Mesothelial cell of epicardium (in vitro differentiated cells): Measurements from ENCODE around the gene AMBP. TPM values are rescaled to one million over a fixed set of nuclear protein-coding genes. Genes with fewer than 3 reads are reported as not detected.

ENCODE experiments used
- DNase-seq, 2 experiments: peaks; one replicate each; pipeline ENCODE4 v3.0.0; 2021; ENCODE audit warnings: low spot score in 2 of 2; ENCODE audit not compliant: unreplicated experiment in 2 of 2
- H3K27ac Mint-ChIP-seq: 2 replicates; pipeline ENCODE4 v1.8.0; 2021; ENCODE audit warnings: mixed read lengths
- H3K27me3 Mint-ChIP-seq: 2 replicates; pipeline ENCODE4 v1.8.0; 2021; ENCODE audit warnings: low read depth, mixed read lengths
- H3K36me3 Mint-ChIP-seq: 2 replicates; pipeline ENCODE4 v1.8.0; 2021; ENCODE audit warnings: mixed read lengths
- H3K4me1 Mint-ChIP-seq: 2 replicates; pipeline ENCODE4 v1.8.0; 2021; ENCODE audit warnings: mixed read lengths
- H3K4me3 Mint-ChIP-seq: 2 replicates; pipeline ENCODE4 v1.8.0; 2021; ENCODE audit warnings: mild to moderate bottlenecking, moderate library complexity, mixed read lengths
- H3K9me3 Mint-ChIP-seq: 2 replicates; pipeline ENCODE4 v1.8.0; 2021; ENCODE audit warnings: mixed read lengths
- CTCF ChIP-seq: fragments of 200-600 bp; sonication (generic); IDR thresholded peaks from one replicate; pipeline ENCODE4 v1.5.0; 2021; ENCODE audit warnings: antibody characterized with exemption; ENCODE audit not compliant: unreplicated experiment
- total RNA-seq: library from RNA; stranded (reverse); gene quantifications from 3 replicates; pipeline ENCODE4 v1.2.1, GENCODE V29; 2021

Gene AMBP
- total RNA-seq, 1 donor from 2014 or later, result 0.22 TPM

DNA sequence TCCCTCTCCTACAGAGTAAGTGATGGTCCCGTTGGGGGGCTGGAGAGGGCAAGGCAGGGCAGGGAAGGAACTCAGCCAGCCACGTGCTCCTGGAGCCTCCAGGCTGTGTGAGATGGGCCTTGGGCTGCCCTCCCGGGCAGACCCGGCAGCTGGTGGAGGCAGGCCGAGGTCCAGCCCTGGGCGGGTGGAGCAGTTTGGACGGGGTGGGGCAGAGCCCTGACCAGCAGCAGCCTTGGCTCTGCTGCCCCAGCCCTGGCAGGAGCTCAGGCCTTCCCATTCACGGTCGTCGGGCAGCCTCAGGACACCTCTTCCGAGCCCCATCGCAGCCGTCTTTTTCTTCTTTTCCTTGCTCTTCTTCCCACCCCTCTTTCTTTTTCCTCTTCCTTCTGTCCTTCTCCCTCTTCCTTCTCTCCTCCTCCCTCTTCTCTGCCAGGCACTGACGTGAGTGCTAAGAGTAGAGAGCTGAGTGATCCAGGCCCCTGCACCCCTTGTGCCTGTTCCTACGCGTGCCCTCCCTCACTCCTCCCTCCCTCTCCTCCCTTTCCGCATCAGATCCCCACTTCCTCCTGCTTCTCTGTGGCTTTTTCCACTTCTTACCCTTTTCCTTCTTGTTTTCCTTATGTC is 42.8 kb downstream of the AMBP start:
- DNase-seq, result no peak
- H3K36me3 Mint-ChIP-seq, result peaks cover 46% of the 10 kb centered on the region
- no peaks in the 10 kb centered on the region for H3K9me3 Mint-ChIP-seq
- H3K27me3 Mint-ChIP-seq, result no peaks in the 10 kb centered on the region
- H3K4me3 Mint-ChIP-seq, result no peak overlapping the region
- H3K27ac Mint-ChIP-seq, result no peak overlapping the region
- no peak for TF ChIP-seq CTCF
- no peaks in the 10 kb centered on the region for H3K4me1 Mint-ChIP-seq

- H3K36me3 Mint-ChIP-seq, result peaks cover 47% of the 10 kb centered on the region
- no peaks in the 10 kb centered on the region for H3K9me3 Mint-ChIP-seq
- no peak overlapping the region for H3K27ac Mint-ChIP-seq
- DNase-seq, result no peak
- no peak overlapping the region for H3K4me3 Mint-ChIP-seq
- no peaks in the 10 kb centered on the region for H3K27me3 Mint-ChIP-seq
- TF ChIP-seq CTCF, result no peak
- no peaks in the 10 kb centered on the region for H3K4me1 Mint-ChIP-seq
Measured at GRCh38 chr9:114034661-114035062, 43.4 kb downstream of the AMBP start.

DNA sequence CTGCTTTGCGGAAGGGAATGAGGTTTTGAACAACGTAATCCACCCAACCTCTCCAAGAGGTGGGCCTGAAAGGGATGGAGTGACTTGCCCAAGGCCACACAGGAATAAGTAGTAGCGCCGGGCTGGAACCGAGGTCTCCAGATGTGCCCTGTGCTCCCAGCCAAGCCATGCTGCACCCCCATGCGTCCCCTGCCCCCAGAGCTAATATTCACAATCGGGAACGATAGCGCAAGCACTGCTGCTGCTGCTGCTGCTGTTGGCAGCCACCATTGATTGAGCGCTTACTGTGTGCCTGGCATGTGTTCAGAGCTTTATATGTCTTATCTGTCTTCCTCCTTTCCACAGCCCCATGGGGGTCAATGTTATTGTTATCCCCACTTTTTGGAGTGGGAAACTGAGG is 43.9 kb downstream of the AMBP start:
- peaks cover 49% of the 10 kb centered on the region for H3K36me3 Mint-ChIP-seq
- no peak for DNase-seq
- no peak overlapping the region for H3K27ac Mint-ChIP-seq
- no peaks in the 10 kb centered on the region for H3K9me3 Mint-ChIP-seq
- H3K27me3 Mint-ChIP-seq, result no peaks in the 10 kb centered on the region
- H3K4me3 Mint-ChIP-seq, result no peak overlapping the region
- TF ChIP-seq CTCF, result no peak
- no peaks in the 10 kb centered on the region for H3K4me1 Mint-ChIP-seq

GRCh38 chr9:114033397-114034103 is 44.5 kb downstream of the AMBP start:
- peaks cover 52% of the 10 kb centered on the region for H3K36me3 Mint-ChIP-seq
- H3K9me3 Mint-ChIP-seq, result no peaks in the 10 kb centered on the region
- no peaks in the 10 kb centered on the region for H3K4me1 Mint-ChIP-seq
- H3K27me3 Mint-ChIP-seq, result no peaks in the 10 kb centered on the region
- no peak overlapping the region for H3K27ac Mint-ChIP-seq
- TF ChIP-seq CTCF, result peak; percentile 22
- DNase-seq, result peak in 1 of 2 experiments; percentile 53
- no peak overlapping the region for H3K4me3 Mint-ChIP-seq

- no peak for DNase-seq
- Mint-ChIP-seq H3K27ac (peak overlapping the region; percentile 22), H3K27me3 (no peaks in the 10 kb centered on the region), H3K9me3 (no peaks in the 10 kb centered on the region), H3K36me3 (peaks cover 46% of the 10 kb centered on the region), H3K4me3 (no peak overlapping the region), H3K4me1 (no peaks in the 10 kb centered on the region)
- TF ChIP-seq CTCF, result no peak
Measured at GRCh38 chr9:114031948-114032840, 45.9 kb downstream of the AMBP start.
